Esophagus muscularis mucosa (tissue), 3 donors: Measurements from ENCODE around the gene KDM6A.

Experiments used
- POLR2A ChIP-seq: fragments of 450-650 bp; IDR thresholded peaks from one replicate; pipeline ENCODE4 v1.6.1; 2017; ENCODE audit warnings: antibody characterized with exemption, moderate library complexity, mild to moderate bottlenecking, low read depth
- POLR2AphosphoS5 ChIP-seq, 2 donors: sonication (generic); formaldehyde crosslinking; IDR thresholded peaks; one replicate each; pipeline ENCODE4 v1.6.1; 2017; ENCODE audit warnings: antibody characterized with exemption in 2 of 2
- TF ChIP-seq, protein P1 (sequence below), 3 experiments: fragments of 200-600 bp in 2 of 3; fragments of 450-650 bp in 1 of 3; sonication (generic) in 2 of 3; IDR thresholded peaks; one replicate each; pipeline ENCODE4 v1.5.1; 2017 to 2019; ENCODE audit warnings: antibody characterized with exemption in 3 of 3, mild to moderate bottlenecking in 2 of 3, moderate library complexity in 1 of 3

DNA sequence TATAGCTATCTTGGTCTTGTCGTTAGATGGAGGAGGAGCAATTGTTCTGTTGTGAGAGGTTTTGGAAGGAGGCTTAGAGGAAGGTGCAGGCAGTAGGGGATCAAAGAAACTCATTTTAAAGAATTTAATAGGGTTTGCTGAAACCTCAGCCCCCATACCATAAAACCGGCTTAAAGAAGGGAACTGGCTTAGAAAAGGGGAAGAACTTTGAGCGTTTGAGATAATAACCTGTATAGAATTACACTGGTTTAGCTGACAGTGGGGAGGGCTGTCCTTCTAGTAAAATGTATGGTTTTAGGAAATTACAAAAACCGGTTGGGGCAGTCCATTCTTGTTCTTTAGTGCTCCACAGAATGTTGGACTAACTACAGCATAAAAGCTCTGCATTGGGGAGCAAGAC is 128.1 kb downstream of the KDM6A start:
- TF ChIP-seq, protein P1, sequence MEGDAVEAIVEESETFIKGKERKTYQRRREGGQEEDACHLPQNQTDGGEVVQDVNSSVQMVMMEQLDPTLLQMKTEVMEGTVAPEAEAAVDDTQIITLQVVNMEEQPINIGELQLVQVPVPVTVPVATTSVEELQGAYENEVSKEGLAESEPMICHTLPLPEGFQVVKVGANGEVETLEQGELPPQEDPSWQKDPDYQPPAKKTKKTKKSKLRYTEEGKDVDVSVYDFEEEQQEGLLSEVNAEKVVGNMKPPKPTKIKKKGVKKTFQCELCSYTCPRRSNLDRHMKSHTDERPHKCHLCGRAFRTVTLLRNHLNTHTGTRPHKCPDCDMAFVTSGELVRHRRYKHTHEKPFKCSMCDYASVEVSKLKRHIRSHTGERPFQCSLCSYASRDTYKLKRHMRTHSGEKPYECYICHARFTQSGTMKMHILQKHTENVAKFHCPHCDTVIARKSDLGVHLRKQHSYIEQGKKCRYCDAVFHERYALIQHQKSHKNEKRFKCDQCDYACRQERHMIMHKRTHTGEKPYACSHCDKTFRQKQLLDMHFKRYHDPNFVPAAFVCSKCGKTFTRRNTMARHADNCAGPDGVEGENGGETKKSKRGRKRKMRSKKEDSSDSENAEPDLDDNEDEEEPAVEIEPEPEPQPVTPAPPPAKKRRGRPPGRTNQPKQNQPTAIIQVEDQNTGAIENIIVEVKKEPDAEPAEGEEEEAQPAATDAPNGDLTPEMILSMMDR (IDR thresholded peaks at IDR 0.05), result no peak
- TF ChIP-seq POLR2A (no peak), POLR2AphosphoS5 (IDR thresholded peaks at IDR 0.05) (no peak)
